ENCODE measurements around the gene ZWINT.

GRCh38 chr10:56360583-56360966, 484 bp downstream of the ZWINT start:
- TF ChIP-seq EZH2 (IDR thresholded peaks at IDR 0.05; ENCODE audit: borderline replicate concordance, low read length): no peak
- no peak for TF ChIP-seq CTCF (conservative IDR thresholded peaks at IDR 0.05 in 1 of 2, IDR thresholded peaks at IDR 0.05 in 1 of 2; ENCODE audit: extremely low read depth in 1 of 2, insufficient read depth in 1 of 2, low read depth in 1 of 2, low read length in 2 of 2)
